Endodermal cell (in vitro differentiated cells): ENCODE data around the gene PLAU. TPM values are rescaled to one million over a fixed set of nuclear protein-coding genes. Genes with fewer than 3 reads are reported as not detected.

Experiments used
- DNase-seq: peaks from one replicate; pipeline ENCODE4 v3.0.0-alpha.2; 2017
- H3K27ac ChIP-seq: 2 replicates; pipeline ENCODE4 v1.5.1; 2013; ENCODE audit warnings: mild to moderate bottlenecking, low read depth, low read length, moderate library complexity
- H3K27me3 ChIP-seq: 2 replicates; pipeline ENCODE4 v1.6.1; 2013; ENCODE audit warnings: mild to moderate bottlenecking, low read length, moderate library complexity; ENCODE audit not compliant: insufficient read depth, control insufficient read depth, poor library complexity, severe bottlenecking
- H3K36me3 ChIP-seq: 2 replicates; pipeline ENCODE4 v1.7.0; 2013; ENCODE audit warnings: mild to moderate bottlenecking, low read length, moderate library complexity; ENCODE audit not compliant: control insufficient read depth, insufficient read depth
- H3K4me1 ChIP-seq: one replicate; pipeline ENCODE4 v1.7.0; 2013; ENCODE audit warnings: low read length; ENCODE audit not compliant: control insufficient read depth, insufficient read depth
- H3K4me3 ChIP-seq: 2 replicates; pipeline ENCODE4 v1.5.1; 2013; ENCODE audit warnings: mild to moderate bottlenecking, low read length, moderate library complexity
- H3K9ac ChIP-seq: 2 replicates; pipeline ENCODE4 v1.6.1; 2013; ENCODE audit warnings: mild to moderate bottlenecking, low read length, moderate library complexity; ENCODE audit not compliant: poor library complexity, severe bottlenecking; ENCODE audit errors: extremely low read depth
- H3K9me3 ChIP-seq: 2 replicates; pipeline ENCODE4 v1.6.1; 2013; ENCODE audit warnings: mild to moderate bottlenecking, low read length, moderate library complexity; ENCODE audit not compliant: control insufficient read depth
- H3K27ac Mint-ChIP-seq: 2 replicates; pipeline ENCODE4 v1.8.0; 2020; ENCODE audit warnings: mixed read lengths
- H3K27me3 Mint-ChIP-seq: 2 replicates; pipeline ENCODE4 v1.8.0; 2021; ENCODE audit warnings: mild to moderate bottlenecking, mixed read lengths; ENCODE audit not compliant: insufficient read depth
- H3K36me3 Mint-ChIP-seq: 2 replicates; pipeline ENCODE4 v1.8.0; 2020; ENCODE audit warnings: low read depth, mixed read lengths
- H3K4me1 Mint-ChIP-seq: 2 replicates; pipeline ENCODE4 v1.8.0; 2020; ENCODE audit warnings: mixed read lengths
- H3K4me3 Mint-ChIP-seq: 2 replicates; pipeline ENCODE4 v1.8.0; 2020; ENCODE audit warnings: mild to moderate bottlenecking, moderate library complexity, mixed read lengths
- H3K9me3 Mint-ChIP-seq: 2 replicates; pipeline ENCODE4 v1.8.0; 2020; ENCODE audit warnings: mild to moderate bottlenecking, mixed read lengths
- CTCF ChIP-seq: fragments of 200-600 bp; sonication (generic); conservative IDR thresholded peaks from 2 replicates; pipeline ENCODE4 v1.5.0; 2021; ENCODE audit warnings: antibody characterized with exemption, mild to moderate bottlenecking
- WGBS, 2 experiments: methylation state at CpG; one replicate each; pipeline versions ENCODE4 v1.1.5 to v1.1.7; 2013; ENCODE audit warnings: missing lambda C conversion rate in 2 of 2, mixed read lengths in 1 of 2; ENCODE audit not compliant: insufficient coverage in 1 of 2, insufficient read length in 1 of 2; 5-methylcytosine and 5-hydroxymethylcytosine counted together
- total RNA-seq, 2 donors: library from RNA; stranded (reverse); fragmentation: NEBNext Ultra II Directional in 1 of 2; extraction: Animal tissue kit (Norgen Biotek cat#: 25700) in 1 of 2; gene quantifications; 2 replicates in 1 of 2; 3 replicates in 1 of 2; pipeline ENCODE4 v1.2.1, GENCODE V29; 2021

Gene PLAU
- total RNA-seq, 2 donors from 2014 or later = 2.7 to 3.3 TPM

DNA sequence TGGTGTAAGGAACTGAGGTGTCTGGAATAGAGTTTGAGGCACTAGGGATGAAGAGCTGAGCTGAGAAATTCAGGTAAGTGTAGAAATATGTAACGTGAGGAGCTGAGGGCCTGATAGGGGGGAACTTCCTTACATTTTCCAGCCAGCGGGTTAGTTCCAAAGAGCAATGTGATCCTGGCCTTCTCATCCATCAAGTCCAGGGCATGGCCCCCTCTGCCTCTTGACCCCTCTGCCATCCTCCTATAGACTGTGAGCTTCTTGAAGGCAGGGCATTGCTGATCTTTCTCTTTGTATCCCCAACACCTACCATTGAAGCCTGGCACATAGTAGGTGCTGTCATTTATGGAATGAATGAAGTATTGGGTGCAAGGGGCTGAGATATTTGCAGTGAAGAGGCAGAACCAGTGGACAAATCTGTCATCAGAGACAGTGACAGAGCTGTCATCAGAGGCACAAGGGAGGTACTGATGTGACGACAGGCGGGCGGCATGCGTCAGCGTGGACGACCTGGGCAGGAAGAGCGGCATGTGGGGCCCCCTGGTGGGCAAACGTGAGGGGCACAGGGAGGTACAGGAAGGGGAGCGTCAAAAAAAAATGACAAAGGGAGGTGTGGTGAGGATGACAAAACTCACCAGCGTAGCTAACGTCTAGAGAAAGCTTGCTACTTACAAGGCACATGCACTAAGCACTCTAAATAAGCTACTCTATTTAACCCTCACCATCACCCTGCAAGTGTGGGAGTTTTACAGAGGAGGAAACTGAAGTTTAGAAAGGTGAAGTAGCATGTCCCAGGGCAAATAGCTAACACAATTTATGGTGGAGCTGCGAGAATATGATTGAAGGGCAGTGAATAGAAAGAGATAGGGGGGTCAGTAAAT, 31.4 kb upstream of the PLAU start:
- H3K9me3 Mint-ChIP-seq = no peaks in the 10 kb centered on the region
- H3K36me3 ChIP-seq = no peaks in the 10 kb centered on the region
- H3K27ac Mint-ChIP-seq = no peak overlapping the region
- H3K4me3 ChIP-seq = no peak overlapping the region
- H3K4me1 Mint-ChIP-seq = peaks cover 10% of the 10 kb centered on the region
- peaks cover 40% of the 10 kb centered on the region for H3K27me3 Mint-ChIP-seq
- WGBS, 2 experiments = 29 to 33% methylated on average over 10 to 12 of the region's 14 CpGs
- H3K4me3 Mint-ChIP-seq = no peak overlapping the region
- peaks cover 5% of the 10 kb centered on the region for H3K4me1 ChIP-seq
- no peaks in the 10 kb centered on the region for H3K9me3 ChIP-seq
- H3K9ac ChIP-seq = no peak overlapping the region
- peak; percentile 97 for TF ChIP-seq CTCF
- peaks cover 13% of the 10 kb centered on the region for H3K27me3 ChIP-seq
- no peak overlapping the region for H3K27ac ChIP-seq
- no peaks in the 10 kb centered on the region for H3K36me3 Mint-ChIP-seq
- peak; percentile 93 for DNase-seq

GRCh38 chr10:73881221-73881919, 29.6 kb upstream of the PLAU start:
- 89 to 100% methylated on average over 2 to 3 of the region's 3 CpGs for WGBS, 2 experiments
- H3K27ac ChIP-seq = no peak overlapping the region

GRCh38 chr10:73884017-73884416, 26.9 kb upstream of the PLAU start:
- Histone ChIP-seq H3K9ac (no peak overlapping the region), H3K27ac (no peak overlapping the region), H3K4me1 (peaks cover 12% of the 10 kb centered on the region), H3K4me3 (no peak overlapping the region), H3K27me3 (no peaks in the 10 kb centered on the region), H3K36me3 (no peaks in the 10 kb centered on the region), H3K9me3 (no peaks in the 10 kb centered on the region)
- H3K27ac Mint-ChIP-seq = no peak overlapping the region
- no peaks in the 10 kb centered on the region for H3K9me3 Mint-ChIP-seq
- no peak overlapping the region for H3K4me3 Mint-ChIP-seq
- peaks cover 17% of the 10 kb centered on the region for H3K4me1 Mint-ChIP-seq
- peaks cover 13% of the 10 kb centered on the region for H3K27me3 Mint-ChIP-seq
- H3K36me3 Mint-ChIP-seq = no peaks in the 10 kb centered on the region
- 91 to 92% methylated on average over 3 of the region's 3 CpGs for WGBS, 2 experiments
- TF ChIP-seq CTCF = no peak
- no peak for DNase-seq

More at GRCh38 chr10:73881221-73881919, 29.6 kb upstream of the PLAU start:
- H3K9ac ChIP-seq = no peak overlapping the region
- Mint-ChIP-seq H3K27me3 (peaks cover 26% of the 10 kb centered on the region), H3K9me3 (no peaks in the 10 kb centered on the region), H3K27ac (no peak overlapping the region), H3K4me3 (no peak overlapping the region), H3K36me3 (no peaks in the 10 kb centered on the region), H3K4me1 (peaks cover 12% of the 10 kb centered on the region)
- H3K4me1 ChIP-seq = peaks cover 4% of the 10 kb centered on the region
- no peaks in the 10 kb centered on the region for H3K27me3 ChIP-seq
- H3K4me3 ChIP-seq = no peak overlapping the region
- no peak for TF ChIP-seq CTCF
- H3K36me3 ChIP-seq = no peaks in the 10 kb centered on the region
- no peaks in the 10 kb centered on the region for H3K9me3 ChIP-seq
- DNase-seq = no peak
